GM21360 (cell line): ENCODE measurements around the gene SMYD1.
"Not testable (repeated sequence)": the region's sequence is repeated elsewhere in the genome, so short reads cannot be mapped to it uniquely, and the experiment has no call there.

ENCODE experiments used
- ATAC-seq: cut with Tn5 transposase; IDR thresholded peaks from one replicate; pipeline ENCODE4 v1.9.1; 2021; ENCODE audit warnings: mild to moderate bottlenecking, moderate library complexity; ENCODE audit not compliant: unreplicated experiment

Gene SMYD1

GRCh38 chr2:88067598-88067997, at the start of gene SMYD1:
Gene SMYD1 (plus strand): TSS chr2:88067825. CDS start chr2:88067865, 40 bp downstream.
- ATAC-seq, result no peak

- not testable (repeated sequence) for ATAC-seq
These were observed 49.4 kb upstream of the SMYD1 start for GRCh38 chr2:88018077-88018805.

GRCh38 chr2:88018909-88019308, 48.7 kb upstream of the SMYD1 start:
- ATAC-seq, result no peak

GRCh38 chr2:88019985-88020384, 47.6 kb upstream of the SMYD1 start:
- no peak for ATAC-seq

- ATAC-seq, result no peak
These were observed 45.0 kb upstream of the SMYD1 start for GRCh38 chr2:88022669-88022921.

- no peak for ATAC-seq
These were observed 43.1 kb upstream of the SMYD1 start for GRCh38 chr2:88024509-88024908.

GRCh38 chr2:88027697-88028389, 39.8 kb upstream of the SMYD1 start:
- no peak for ATAC-seq

GRCh38 chr2:88028931-88029330, 38.7 kb upstream of the SMYD1 start:
- no peak for ATAC-seq

GRCh38 chr2:88032070-88032702, 35.4 kb upstream of the SMYD1 start:
- ATAC-seq, result no peak

- ATAC-seq, result no peak
These were observed 31.4 kb upstream of the SMYD1 start for GRCh38 chr2:88036182-88036581.

GRCh38 chr2:88036606-88037005, 31.0 kb upstream of the SMYD1 start:
- no peak for ATAC-seq

- ATAC-seq, result no peak
These were observed 29.1 kb upstream of the SMYD1 start for GRCh38 chr2:88038263-88039105.

- ATAC-seq, result no peak
These were observed 25.1 kb upstream of the SMYD1 start for GRCh38 chr2:88042476-88042875.

- not testable (repeated sequence) for ATAC-seq
These were observed 22.1 kb upstream of the SMYD1 start for GRCh38 chr2:88045561-88045960.

- no peak for ATAC-seq
These were observed 19.1 kb upstream of the SMYD1 start for GRCh38 chr2:88048541-88048940.

- ATAC-seq, result no peak
These were observed 18.0 kb upstream of the SMYD1 start for GRCh38 chr2:88049622-88050021.

- ATAC-seq, result no peak
These were observed 15.8 kb upstream of the SMYD1 start for GRCh38 chr2:88051792-88052191.

GRCh38 chr2:88053296-88053695, 14.3 kb upstream of the SMYD1 start:
- no peak for ATAC-seq

- no peak for ATAC-seq
These were observed 13.5 kb upstream of the SMYD1 start for GRCh38 chr2:88053934-88054781.

- ATAC-seq, result no peak
These were observed 12.7 kb upstream of the SMYD1 start for GRCh38 chr2:88054782-88055370.
